Measurements from ENCODE around the gene ALPI. TPM values are rescaled to one million over a fixed set of nuclear protein-coding genes. Genes with fewer than 3 reads are reported as not detected.
A peak's percentile ranks its signal among the peaks of the same experiment; 100 is the strongest.

The ALPI gene
- total RNA-seq, 1 donor from 2014 or later: not detected

DNA sequence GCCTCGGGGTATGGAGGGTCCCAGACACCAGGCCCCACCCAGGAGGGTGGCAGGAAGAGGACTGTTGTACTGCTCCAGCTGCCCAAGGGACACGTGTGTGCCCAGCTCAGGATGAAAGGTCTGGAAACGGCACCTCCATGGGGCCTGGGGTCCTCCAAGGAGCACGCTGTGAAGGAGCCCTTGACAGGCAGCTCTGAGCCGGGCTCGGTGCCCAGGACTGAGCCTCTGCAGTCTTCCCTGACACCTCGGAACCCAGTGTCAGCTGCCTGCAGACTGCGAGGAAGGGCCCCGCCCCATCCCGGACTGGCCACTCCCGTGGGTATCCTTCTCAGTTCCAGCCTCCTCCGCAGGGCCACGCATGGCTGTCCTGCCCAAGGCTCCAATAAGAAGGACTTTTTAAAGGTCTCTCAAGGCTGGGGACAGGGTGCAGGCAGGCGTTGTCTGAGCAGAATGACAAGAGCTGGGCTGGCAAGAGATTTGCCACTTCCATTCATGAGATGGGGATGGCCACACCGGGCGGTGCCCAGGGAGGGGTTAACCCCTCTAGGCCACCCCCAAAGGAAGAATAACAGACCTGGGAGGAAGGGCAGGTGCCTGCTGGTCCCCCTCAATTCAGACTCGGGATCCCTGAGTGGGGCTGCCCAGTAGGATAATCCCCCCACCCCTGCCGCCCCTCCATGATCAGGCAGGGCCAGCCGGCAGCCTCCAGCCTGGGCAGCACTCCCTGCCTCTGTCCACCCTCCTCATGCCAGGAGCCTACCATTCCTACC, 22.8 kb downstream of the ALPI start:
- Histone ChIP-seq H3K4me3 (no peak overlapping the region), H3K36me3 (no peaks in the 10 kb centered on the region), H3K9me3 (no peaks in the 10 kb centered on the region), H3K27me3 (peaks cover 3% of the 10 kb centered on the region), H3K4me1 (no peaks in the 10 kb centered on the region), H3K27ac (no peak overlapping the region)
- ATAC-seq (no peak), DNase-seq (peak; percentile 56)
- TF ChIP-seq CTCF (IDR thresholded peaks at IDR 0.05): no peak
- intact Hi-C loops (cut with DNase I): no loop called here

GRCh38 chr2:232479341-232480200, 23.6 kb downstream of the ALPI start:
- intact Hi-C loops (cut with DNase I): no loop called here
- no peaks in the 10 kb centered on the region for H3K4me1 ChIP-seq
- no peak for ATAC-seq
- DNase-seq: peak; percentile 61
- TF ChIP-seq CTCF (IDR thresholded peaks at IDR 0.05): no peak
- H3K4me3 ChIP-seq: no peak overlapping the region
- no peak overlapping the region for H3K27ac ChIP-seq
- H3K27me3 ChIP-seq: peaks cover 11% of the 10 kb centered on the region
- no peaks in the 10 kb centered on the region for H3K36me3 ChIP-seq
- H3K9me3 ChIP-seq: no peaks in the 10 kb centered on the region

- H3K9me3 ChIP-seq: no peaks in the 10 kb centered on the region
- ATAC-seq: no peak
- H3K27ac ChIP-seq: no peak overlapping the region
- no peaks in the 10 kb centered on the region for H3K4me1 ChIP-seq
- intact Hi-C loops (cut with DNase I): no loop called here
- no peaks in the 10 kb centered on the region for H3K36me3 ChIP-seq
- H3K27me3 ChIP-seq: peaks cover 19% of the 10 kb centered on the region
- H3K4me3 ChIP-seq: no peak overlapping the region
- TF ChIP-seq CTCF (IDR thresholded peaks at IDR 0.05): no peak
- peak; percentile 56 for DNase-seq
Observed at GRCh38 chr2:232480201-232481190, 24.5 kb downstream of the ALPI start.

GRCh38 chr2:232481322-232482140, 25.6 kb downstream of the ALPI start:
- intact Hi-C loops (cut with DNase I): no loop called here
- Histone ChIP-seq H3K4me1 (no peaks in the 10 kb centered on the region), H3K36me3 (no peaks in the 10 kb centered on the region), H3K27me3 (peaks cover 29% of the 10 kb centered on the region), H3K9me3 (no peaks in the 10 kb centered on the region), H3K4me3 (no peak overlapping the region), H3K27ac (no peak overlapping the region)
- DNase-seq: peak; percentile 44
- no peak for ATAC-seq
- TF ChIP-seq CTCF (IDR thresholded peaks at IDR 0.05): no peak

Measured in upper lobe of right lung (tissue), 1 donor.